Spleen (tissue), 11 donors: ENCODE results near the gene USP4. TPM values are rescaled to one million over a fixed set of nuclear protein-coding genes. Genes with fewer than 3 reads are reported as not detected.

Experiments used
- DNase-seq: peaks from one replicate; pipeline ENCODE4 v3.0.0-alpha.2; 2020
- H3K27ac ChIP-seq, 8 donors: fragments of 200-600 bp; sonication (generic) in 7 of 8; 1 replicate in 4 of 8; 2 replicates in 4 of 8; pipeline versions ENCODE4 v1.5.0 to v1.8.0; 2016 to 2021; ENCODE audit warnings: inconsistent platforms in 4 of 8, mild to moderate bottlenecking in 4 of 8, moderate library complexity in 1 of 8
- H3K27me3 ChIP-seq, 7 donors: fragments of 200-600 bp; sonication (generic) in 6 of 7; replicated peaks in 1 of 7; 1 replicate in 4 of 7; 2 replicates in 3 of 7; pipeline versions ENCODE4 v1.5.0 to v1.8.0; 2016 to 2021; ENCODE audit warnings: inconsistent platforms in 3 of 7, mild to moderate bottlenecking in 1 of 7
- H3K36me3 ChIP-seq, 6 donors: fragments of 200-600 bp; sonication (generic) in 5 of 6; 1 replicate in 4 of 6; 2 replicates in 2 of 6; pipeline versions ENCODE4 v1.5.0 to v1.8.0; 2016 to 2021; ENCODE audit warnings: inconsistent platforms in 2 of 6
- H3K4me1 ChIP-seq, 6 donors: fragments of 200-600 bp; sonication (generic) in 5 of 6; 1 replicate in 3 of 6; 2 replicates in 3 of 6; pipeline versions ENCODE4 v1.5.0 to v1.8.0; 2016 to 2021; ENCODE audit warnings: inconsistent platforms in 3 of 6
- H3K4me3 ChIP-seq, 8 donors: fragments of 200-600 bp; sonication (generic) in 7 of 8; 1 replicate in 4 of 8; 2 replicates in 4 of 8; pipeline versions ENCODE4 v1.5.0 to v1.8.0; 2016 to 2021; ENCODE audit warnings: inconsistent platforms in 4 of 8, mild to moderate bottlenecking in 4 of 8, moderate library complexity in 2 of 8
- H3K9me3 ChIP-seq, 8 donors: fragments of 200-600 bp; sonication (generic) in 7 of 8; 1 replicate in 4 of 8; 2 replicates in 4 of 8; pipeline versions ENCODE4 v1.5.0 to v1.8.0; 2016 to 2021; ENCODE audit warnings: inconsistent platforms in 4 of 8
- POLR2A ChIP-seq, 3 donors: fragments of 450-650 bp; IDR thresholded peaks; one replicate each; pipeline ENCODE4 v1.5.1; 2017; ENCODE audit warnings: antibody characterized with exemption in 3 of 3, mild to moderate bottlenecking in 1 of 3
- POLR2AphosphoS5 ChIP-seq, 3 donors: sonication (generic); formaldehyde crosslinking; IDR thresholded peaks; one replicate each; pipeline ENCODE4 v1.5.1; 2017; ENCODE audit warnings: antibody characterized with exemption in 3 of 3
- WGBS, 5 donors: extraction: QIAGEN DNeasy Blood & Tissue Kit in 3 of 5; methylation state at CpG; one replicate each; pipeline versions ENCODE4 v1.1.5 to v1.1.7; 2013 to 2018; 5-methylcytosine and 5-hydroxymethylcytosine counted together
- intact Hi-C: fragments of 100-400 bp; cut with DNase I; formaldehyde crosslinking; loops from one replicate; pipeline ENCODE4 v1.15.0; 2023; ENCODE audit warnings: low total_unique reads
- polyA plus RNA-seq, 3 donors: library from polyadenylated mRNA; stranded (reverse); fragments of 200-250 nt; gene quantifications; one replicate each; pipeline ENCODE4 v1.2.1, GENCODE V29; 2013
- total RNA-seq, 7 donors: library from RNA; depleted of rRNA in 3 of 7; stranded (reverse); fragments of >200 nt in 3 of 7; fragmentation: NEBNext Ultra II Directional in 4 of 7; extraction: Animal tissue kit (Norgen Biotek cat#: 25700) in 4 of 7; gene quantifications; one replicate each; pipeline versions ENCODE4 v1.1.0 to v1.2.1, GENCODE V29; 2016 to 2021
- TF ChIP-seq, protein P1 (sequence below), 11 experiments: fragments of 200-600 bp in 7 of 11; fragments of 450-650 bp in 4 of 11; sonication (generic) in 4 of 11; IDR thresholded peaks in 8 of 11; conservative IDR thresholded peaks in 3 of 11; 1 replicate in 7 of 11; 2 replicates in 4 of 11; pipeline versions ENCODE4 v1.4.0 to v1.8.0; 2016 to 2021; ENCODE audit warnings: antibody characterized with exemption in 11 of 11, inconsistent platforms in 4 of 11, mild to moderate bottlenecking in 1 of 11
- donor health status: healthy with polysubstance abuse.
- donor health status: DM: no; HTN: no; CAD: no; lungs with moderate emphysema.
- donor health status: DM: no; HTN: no; CAD: no.
- donor health status: Bipolar disorder and iron deficiency.
- donor health status: healthy.
- donor health status: DM: no; HTN: no; CAD: no.
- donor health status: DM: yes; HTN: yes; CAD: no.

The USP4 gene
- total and polyA plus RNA-seq, 10 donors: 28.1 to 107 (median 59.8) TPM

DNA sequence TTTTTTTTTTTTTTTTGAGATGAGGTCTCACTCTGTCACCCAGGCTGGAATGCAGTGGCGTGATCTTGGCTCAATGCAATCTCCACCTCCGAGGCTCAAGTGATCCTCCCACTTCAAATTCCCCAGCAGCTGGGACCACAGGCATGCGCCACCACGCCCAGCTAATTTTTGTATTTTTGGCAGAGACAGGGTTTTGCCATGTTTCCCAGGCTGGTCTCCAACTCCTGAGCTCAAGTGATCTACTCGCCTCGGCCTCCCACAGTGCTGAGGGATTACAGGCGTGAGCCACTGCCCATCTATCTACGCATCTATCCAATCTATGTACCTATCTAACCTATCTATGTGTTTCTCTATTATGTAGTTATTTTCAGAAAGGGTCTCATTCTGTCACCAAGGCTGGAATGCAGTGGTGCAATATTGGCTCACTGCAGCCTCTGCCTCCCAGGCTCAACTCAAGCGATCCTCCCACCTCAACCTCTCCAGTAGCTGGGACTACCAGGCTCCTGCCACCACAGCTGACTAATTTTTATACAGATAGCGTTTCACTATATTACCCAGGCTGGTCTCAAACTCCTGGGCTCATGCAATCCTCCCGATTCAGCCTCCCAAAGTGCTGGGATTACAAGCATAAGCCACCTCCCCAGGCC, 38.5 kb upstream of the USP4 start:
- H3K36me3 ChIP-seq: peaks cover 0 to 34% (median 22%) of the 10 kb centered on the region in 6 donors
- H3K27ac ChIP-seq: peak overlapping the region in 5 of 8 donors; percentile 13 to 61 (median 20)
- WGBS, 5 donors: 75 to 87% (median 85%) methylated on average over 11 of the region's 11 CpGs
- TF ChIP-seq POLR2A (IDR thresholded peaks at IDR 0.05) (no peak), POLR2AphosphoS5 (IDR thresholded peaks at IDR 0.05) (peak in 1 of 3 donors; percentile 38)
- no peaks in the 10 kb centered on the region for H3K27me3 ChIP-seq
- no peak for DNase-seq
- no peak overlapping the region for H3K4me3 ChIP-seq
- intact Hi-C loops: no loop called here
- H3K4me1 ChIP-seq: peaks cover 4 to 100% (median 77%) of the 10 kb centered on the region in 6 donors
- peaks cover 0 to 5% (median 0%) of the 10 kb centered on the region in 8 donors for H3K9me3 ChIP-seq

DNA sequence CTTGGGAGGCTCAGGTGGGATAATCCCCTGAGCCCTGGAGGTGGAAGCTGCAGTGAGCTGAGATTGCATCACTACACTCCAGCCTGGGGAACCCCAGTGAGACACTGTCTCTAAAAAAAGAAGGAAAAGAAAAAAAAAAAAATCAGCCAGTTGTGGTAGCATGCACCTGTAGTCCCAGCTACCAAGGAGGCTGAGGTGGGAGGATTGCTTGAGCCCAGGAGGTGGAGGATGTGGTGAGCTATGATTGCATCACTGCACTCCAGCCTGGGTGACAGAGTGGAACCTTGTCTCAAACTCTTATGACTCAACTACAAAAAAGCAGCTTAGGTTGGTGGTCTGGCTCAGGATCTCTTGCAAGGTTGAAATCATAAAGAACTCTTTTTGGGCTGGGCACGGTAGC, 37.6 kb upstream of the USP4 start:
- WGBS, 5 donors: 64 to 76% (median 71%) methylated on average over 1 of the region's 1 CpG
- H3K4me1 ChIP-seq: peaks cover 2 to 100% (median 73%) of the 10 kb centered on the region in 6 donors
- intact Hi-C loops: no loop called here
- no peak for DNase-seq
- TF ChIP-seq POLR2AphosphoS5 (IDR thresholded peaks at IDR 0.05) (peak in 1 of 3 donors; percentile 17), POLR2A (IDR thresholded peaks at IDR 0.05) (no peak)
- peak overlapping the region in 3 of 8 donors; percentile 5 to 48 (median 40) for H3K27ac ChIP-seq
- no peaks in the 10 kb centered on the region for H3K27me3 ChIP-seq
- peaks cover 3 to 43% (median 30%) of the 10 kb centered on the region in 6 donors for H3K36me3 ChIP-seq
- peaks cover 0 to 5% (median 0%) of the 10 kb centered on the region in 8 donors for H3K9me3 ChIP-seq
- H3K4me3 ChIP-seq: no peak overlapping the region

DNA sequence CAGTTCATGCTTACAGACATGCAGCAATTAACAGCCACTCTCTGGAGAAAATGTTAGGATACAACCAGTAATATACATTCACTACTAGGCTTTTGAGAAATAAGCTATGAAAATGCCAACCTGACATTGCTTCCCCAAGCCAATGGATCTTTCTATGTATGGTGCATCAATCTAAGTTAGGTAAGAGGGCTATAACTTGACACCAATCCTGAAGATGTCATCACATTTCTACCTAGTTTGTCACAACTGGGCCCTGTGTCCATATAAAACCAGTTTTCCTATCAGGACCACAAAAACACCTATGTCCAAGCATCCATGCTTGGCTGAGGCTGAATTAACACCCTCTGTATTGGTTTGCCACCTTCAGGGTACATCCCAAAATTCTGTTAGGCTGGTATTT, 32.1 kb upstream of the USP4 start:
- peaks cover 3 to 93% (median 74%) of the 10 kb centered on the region in 6 donors for H3K36me3 ChIP-seq
- no peak for DNase-seq
- H3K4me3 ChIP-seq: no peak overlapping the region
- intact Hi-C loops: no loop called here
- H3K4me1 ChIP-seq: peaks cover 0 to 65% (median 32%) of the 10 kb centered on the region in 6 donors
- no peaks in the 10 kb centered on the region for H3K9me3 ChIP-seq
- TF ChIP-seq POLR2A (IDR thresholded peaks at IDR 0.05): no peak
- TF ChIP-seq, protein P1, sequence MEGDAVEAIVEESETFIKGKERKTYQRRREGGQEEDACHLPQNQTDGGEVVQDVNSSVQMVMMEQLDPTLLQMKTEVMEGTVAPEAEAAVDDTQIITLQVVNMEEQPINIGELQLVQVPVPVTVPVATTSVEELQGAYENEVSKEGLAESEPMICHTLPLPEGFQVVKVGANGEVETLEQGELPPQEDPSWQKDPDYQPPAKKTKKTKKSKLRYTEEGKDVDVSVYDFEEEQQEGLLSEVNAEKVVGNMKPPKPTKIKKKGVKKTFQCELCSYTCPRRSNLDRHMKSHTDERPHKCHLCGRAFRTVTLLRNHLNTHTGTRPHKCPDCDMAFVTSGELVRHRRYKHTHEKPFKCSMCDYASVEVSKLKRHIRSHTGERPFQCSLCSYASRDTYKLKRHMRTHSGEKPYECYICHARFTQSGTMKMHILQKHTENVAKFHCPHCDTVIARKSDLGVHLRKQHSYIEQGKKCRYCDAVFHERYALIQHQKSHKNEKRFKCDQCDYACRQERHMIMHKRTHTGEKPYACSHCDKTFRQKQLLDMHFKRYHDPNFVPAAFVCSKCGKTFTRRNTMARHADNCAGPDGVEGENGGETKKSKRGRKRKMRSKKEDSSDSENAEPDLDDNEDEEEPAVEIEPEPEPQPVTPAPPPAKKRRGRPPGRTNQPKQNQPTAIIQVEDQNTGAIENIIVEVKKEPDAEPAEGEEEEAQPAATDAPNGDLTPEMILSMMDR (IDR thresholded peaks at IDR 0.05 in 8 of 11, conservative IDR thresholded peaks at IDR 0.05 in 3 of 11): no peak
- TF ChIP-seq POLR2AphosphoS5 (IDR thresholded peaks at IDR 0.05): no peak
- H3K27ac ChIP-seq: peak overlapping the region in 1 of 8 donors; percentile 1
- H3K27me3 ChIP-seq: no peaks in the 10 kb centered on the region

DNA sequence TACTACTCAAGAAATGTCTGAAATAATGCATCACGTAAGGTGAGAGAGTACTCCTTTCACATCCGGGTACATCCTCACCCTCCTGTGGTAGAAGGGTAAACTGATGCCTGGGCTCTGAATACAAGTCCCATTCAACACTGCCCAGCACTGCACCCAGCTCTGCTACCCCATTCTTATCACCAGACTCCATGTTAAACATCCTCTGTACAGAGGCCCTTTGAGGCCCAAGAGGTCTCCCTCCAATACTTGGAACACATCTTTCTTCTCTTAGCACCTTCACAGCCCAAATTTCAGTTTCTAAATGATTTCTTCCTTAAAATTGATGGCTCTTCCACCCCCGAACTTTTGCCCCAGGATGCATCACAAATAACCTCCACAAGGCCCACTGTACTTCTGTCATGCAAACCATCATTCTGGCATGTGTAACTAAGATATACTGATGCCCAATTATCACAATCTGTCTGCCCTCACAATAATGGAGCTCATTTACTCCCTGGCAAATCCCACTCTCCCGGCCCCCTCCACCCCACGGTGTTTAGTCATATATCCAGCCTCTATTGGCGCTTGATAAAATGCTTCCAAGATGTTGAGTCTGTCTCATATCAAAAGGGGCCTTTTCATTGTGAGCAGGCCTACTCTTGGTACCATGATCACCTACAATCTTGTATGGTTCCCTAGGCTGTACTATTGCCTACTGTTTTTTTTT, 30.9 kb upstream of the USP4 start:
- DNase-seq: no peak
- TF ChIP-seq, protein P1 (IDR thresholded peaks at IDR 0.05 in 8 of 11, conservative IDR thresholded peaks at IDR 0.05 in 3 of 11): no peak
- TF ChIP-seq POLR2AphosphoS5 (IDR thresholded peaks at IDR 0.05) (no peak), POLR2A (IDR thresholded peaks at IDR 0.05) (no peak)
- Histone ChIP-seq H3K4me1 (peaks cover 0 to 63% (median 27%) of the 10 kb centered on the region in 6 donors), H3K36me3 (peaks cover 3 to 100% (median 86%) of the 10 kb centered on the region in 6 donors), H3K27me3 (no peaks in the 10 kb centered on the region), H3K4me3 (no peak overlapping the region), H3K9me3 (no peaks in the 10 kb centered on the region), H3K27ac (peak overlapping the region in 2 of 8 donors; percentile 16 to 25)
- intact Hi-C loops: no loop called here
- WGBS, 5 donors: 84 to 94% (median 92%) methylated on average over 6 of the region's 6 CpGs

DNA sequence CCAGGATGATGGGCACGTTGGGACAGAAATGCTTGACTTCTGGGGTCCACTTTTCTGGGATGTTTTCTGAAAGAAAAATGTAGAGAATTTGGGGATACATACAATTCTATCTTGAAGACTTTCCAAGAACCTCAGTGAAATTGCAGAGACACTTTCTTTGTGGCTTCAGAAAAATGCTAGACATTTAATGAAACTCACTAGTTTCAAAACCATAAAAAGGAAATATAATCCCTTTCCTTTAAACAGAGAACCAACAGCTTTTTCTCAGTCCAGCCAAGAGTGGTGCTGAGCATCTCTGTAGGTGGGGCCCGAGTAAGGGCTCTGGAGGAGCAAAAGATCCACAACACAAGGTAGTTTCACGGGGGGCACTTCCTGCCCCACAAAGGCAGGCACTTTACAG, 22.7 kb upstream of the USP4 start:
- Histone ChIP-seq H3K36me3 (peaks cover 6 to 91% (median 81%) of the 10 kb centered on the region in 6 donors), H3K27me3 (no peaks in the 10 kb centered on the region), H3K4me3 (no peak overlapping the region), H3K27ac (peak overlapping the region in 2 of 8 donors; percentile 8 to 29), H3K4me1 (peaks cover 10 to 45% (median 20%) of the 10 kb centered on the region in 6 donors), H3K9me3 (no peaks in the 10 kb centered on the region)
- WGBS, 5 donors: 59 to 80% (median 73%) methylated on average over 3 of the region's 3 CpGs
- peak; percentile 8 for DNase-seq
- TF ChIP-seq POLR2A (IDR thresholded peaks at IDR 0.05) (no peak), POLR2AphosphoS5 (IDR thresholded peaks at IDR 0.05) (no peak)
- TF ChIP-seq, protein P1 (IDR thresholded peaks at IDR 0.05 in 8 of 11, conservative IDR thresholded peaks at IDR 0.05 in 3 of 11): no peak
- intact Hi-C loops: no loop called here
